Lower lobe of right lung (tissue), 2 donors: ENCODE measurements around the gene CCNJL. TPM values are rescaled to one million over a fixed set of nuclear protein-coding genes. Genes with fewer than 3 reads are reported as not detected.

Experiments
- ATAC-seq, 2 donors: fragments of 200-7000 bp; cut with Tn5 transposase; one replicate each; pipeline ENCODE4 v1.9.1; 2020 to 2022; ENCODE audit warnings: mild to moderate bottlenecking in 2 of 2, moderate library complexity in 2 of 2
- DNase-seq: peaks from one replicate; pipeline ENCODE4 v3.0.0-alpha.2; 2020
- H3K27ac ChIP-seq: fragments of 200-600 bp; one replicate; pipeline ENCODE4 v1.8.0; 2022
- H3K27me3 ChIP-seq: fragments of 200-600 bp; one replicate; pipeline ENCODE4 v1.8.0; 2022; ENCODE audit warnings: low read depth
- H3K36me3 ChIP-seq: fragments of 200-600 bp; one replicate; pipeline ENCODE4 v1.8.0; 2022; ENCODE audit warnings: mild to moderate bottlenecking
- H3K4me1 ChIP-seq: fragments of 200-600 bp; one replicate; pipeline ENCODE4 v1.8.0; 2022
- H3K4me3 ChIP-seq: fragments of 200-600 bp; one replicate; pipeline ENCODE4 v1.8.0; 2022; ENCODE audit warnings: mild to moderate bottlenecking
- H3K9me3 ChIP-seq: fragments of 200-600 bp; one replicate; pipeline ENCODE4 v1.8.0; 2022
- CTCF ChIP-seq: fragments of 200-600 bp; IDR thresholded peaks from one replicate; pipeline ENCODE4 v1.8.0; 2022; ENCODE audit warnings: antibody characterized with exemption, mild to moderate bottlenecking
- intact Hi-C: fragments of 100-400 bp; cut with DNase I; formaldehyde crosslinking; loops from one replicate; pipeline ENCODE4 v1.11.0; 2022
- total RNA-seq: library from RNA; stranded (reverse); fragmentation: NEBNext Ultra II Directional; extraction: Animal tissue kit (Norgen Biotek cat#: 25700); gene quantifications from one replicate; pipeline ENCODE4 v1.2.1, GENCODE V29; 2021
- donor health status: DM: no; HTN: yes; CAD: no; lungs with severe emphysema.

The CCNJL gene
- total RNA-seq, 1 donor from 2014 or later, result 15.5 TPM

GRCh38 chr5:160245506-160246086 is 66.8 kb downstream of the CCNJL start:
- DNase-seq, result no peak
- no peaks in the 10 kb centered on the region for H3K36me3 ChIP-seq
- intact Hi-C loops, result no loop called here
- H3K9me3 ChIP-seq, result no peaks in the 10 kb centered on the region
- no peak overlapping the region for H3K4me3 ChIP-seq
- ATAC-seq, result no peak
- no peaks in the 10 kb centered on the region for H3K27me3 ChIP-seq
- no peak overlapping the region for H3K27ac ChIP-seq
- no peaks in the 10 kb centered on the region for H3K4me1 ChIP-seq
- TF ChIP-seq CTCF, result no peak

GRCh38 chr5:160242145-160242544 is 70.2 kb downstream of the CCNJL start:
- Histone ChIP-seq H3K27ac (no peak overlapping the region), H3K27me3 (peaks cover 3% of the 10 kb centered on the region), H3K4me3 (no peak overlapping the region), H3K9me3 (no peaks in the 10 kb centered on the region), H3K4me1 (no peaks in the 10 kb centered on the region), H3K36me3 (no peaks in the 10 kb centered on the region)
- DNase-seq (no peak), ATAC-seq (no peak)
- intact Hi-C loops, result no loop called here
- no peak for TF ChIP-seq CTCF

GRCh38 chr5:160240350-160240749 is 72.0 kb downstream of the CCNJL start:
- no peak overlapping the region for H3K27ac ChIP-seq
- intact Hi-C loops, result no loop called here
- no peak for DNase-seq
- no peaks in the 10 kb centered on the region for H3K9me3 ChIP-seq
- H3K4me1 ChIP-seq, result no peaks in the 10 kb centered on the region
- H3K36me3 ChIP-seq, result no peaks in the 10 kb centered on the region
- TF ChIP-seq CTCF, result no peak
- ATAC-seq, result no peak
- H3K27me3 ChIP-seq, result peaks cover 3% of the 10 kb centered on the region
- no peak overlapping the region for H3K4me3 ChIP-seq

GRCh38 chr5:160237571-160238093 is 74.7 kb downstream of the CCNJL start:
- Histone ChIP-seq H3K4me3 (no peak overlapping the region), H3K36me3 (no peaks in the 10 kb centered on the region), H3K27me3 (peaks cover 3% of the 10 kb centered on the region), H3K4me1 (no peaks in the 10 kb centered on the region), H3K9me3 (no peaks in the 10 kb centered on the region), H3K27ac (no peak overlapping the region)
- intact Hi-C loops, result no loop called here
- TF ChIP-seq CTCF, result no peak
- no peak for DNase-seq
- ATAC-seq, result no peak

GRCh38 chr5:160235731-160236130 is 76.6 kb downstream of the CCNJL start:
- Histone ChIP-seq H3K27me3 (peaks cover 3% of the 10 kb centered on the region), H3K4me1 (no peaks in the 10 kb centered on the region), H3K9me3 (no peaks in the 10 kb centered on the region), H3K4me3 (no peak overlapping the region), H3K36me3 (no peaks in the 10 kb centered on the region), H3K27ac (no peak overlapping the region)
- no peak for ATAC-seq
- no peak for DNase-seq
- intact Hi-C loops, result no loop called here
- no peak for TF ChIP-seq CTCF
